Measurements from ENCODE around the gene SLC2A4. TPM values are rescaled to one million over a fixed set of nuclear protein-coding genes. Genes with fewer than 3 reads are reported as not detected.
A peak's percentile ranks its signal among the peaks of the same experiment; 100 is the strongest.

Gene SLC2A4
- total RNA-seq, 4 donors from 2014 or later: 144 to 197 (median 157) TPM

DNA sequence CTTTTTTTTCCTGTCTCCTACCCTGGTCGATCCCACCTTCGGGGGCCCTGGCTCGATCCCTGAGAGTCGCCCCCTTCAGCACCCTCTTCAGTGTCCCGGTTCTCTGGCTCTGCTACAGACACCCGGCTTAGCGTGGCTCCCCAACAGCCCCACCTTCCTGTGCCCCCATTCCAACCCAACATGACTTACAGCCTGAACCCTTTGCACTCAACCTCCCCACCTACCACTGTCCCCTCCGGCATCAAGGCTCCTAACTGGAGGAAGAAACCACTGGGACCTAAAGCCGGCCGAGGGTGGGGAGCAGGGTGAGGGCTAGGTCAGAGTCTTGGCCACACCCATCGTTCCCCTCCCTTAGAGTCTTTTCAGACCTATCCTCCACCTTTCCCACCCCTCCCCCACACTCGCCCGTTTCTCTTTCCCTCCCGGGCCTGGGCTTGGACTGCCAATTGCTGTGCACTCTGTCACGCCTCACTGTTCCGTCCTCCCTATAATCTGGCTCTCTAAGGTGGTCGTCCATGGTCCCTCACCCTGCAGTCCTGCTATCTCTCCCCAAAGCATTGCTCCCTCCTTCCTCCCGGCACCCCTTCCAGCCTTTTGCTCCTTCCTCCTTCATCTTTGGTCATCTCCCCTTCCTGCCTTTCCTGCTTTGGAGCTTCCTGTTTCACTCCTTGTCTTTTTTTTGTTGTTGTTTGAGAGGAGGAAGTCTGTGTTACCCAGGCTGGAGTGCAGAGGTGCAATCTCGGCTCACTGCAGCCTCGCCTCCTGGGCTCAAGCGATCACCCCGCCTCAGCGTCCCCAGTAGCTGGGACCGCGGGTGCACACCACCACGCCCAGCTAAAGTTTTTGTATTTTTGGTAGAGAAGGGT, 18.4 kb upstream of the SLC2A4 start:
- peaks cover 17 to 67% (median 38%) of the 10 kb centered on the region in 4 donors for H3K27me3 ChIP-seq
- 13% methylated on average over 26 of the region's 26 CpGs for WGBS
- no peaks in the 10 kb centered on the region for H3K9me3 ChIP-seq
- peaks cover 14 to 17% (median 15%) of the 10 kb centered on the region in 4 donors for H3K36me3 ChIP-seq
- no peak for TF ChIP-seq EP300 (IDR thresholded peaks at IDR 0.05)
- TF ChIP-seq POLR2AphosphoS5 (IDR thresholded peaks at IDR 0.05): no peak
- TF ChIP-seq, protein P1, sequence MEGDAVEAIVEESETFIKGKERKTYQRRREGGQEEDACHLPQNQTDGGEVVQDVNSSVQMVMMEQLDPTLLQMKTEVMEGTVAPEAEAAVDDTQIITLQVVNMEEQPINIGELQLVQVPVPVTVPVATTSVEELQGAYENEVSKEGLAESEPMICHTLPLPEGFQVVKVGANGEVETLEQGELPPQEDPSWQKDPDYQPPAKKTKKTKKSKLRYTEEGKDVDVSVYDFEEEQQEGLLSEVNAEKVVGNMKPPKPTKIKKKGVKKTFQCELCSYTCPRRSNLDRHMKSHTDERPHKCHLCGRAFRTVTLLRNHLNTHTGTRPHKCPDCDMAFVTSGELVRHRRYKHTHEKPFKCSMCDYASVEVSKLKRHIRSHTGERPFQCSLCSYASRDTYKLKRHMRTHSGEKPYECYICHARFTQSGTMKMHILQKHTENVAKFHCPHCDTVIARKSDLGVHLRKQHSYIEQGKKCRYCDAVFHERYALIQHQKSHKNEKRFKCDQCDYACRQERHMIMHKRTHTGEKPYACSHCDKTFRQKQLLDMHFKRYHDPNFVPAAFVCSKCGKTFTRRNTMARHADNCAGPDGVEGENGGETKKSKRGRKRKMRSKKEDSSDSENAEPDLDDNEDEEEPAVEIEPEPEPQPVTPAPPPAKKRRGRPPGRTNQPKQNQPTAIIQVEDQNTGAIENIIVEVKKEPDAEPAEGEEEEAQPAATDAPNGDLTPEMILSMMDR (IDR thresholded peaks at IDR 0.05): no peak
- TF ChIP-seq POLR2A (IDR thresholded peaks at IDR 0.05; ENCODE audit: low read depth): no peak
- no peak for DNase-seq (ENCODE audit: extremely low spot score)
- peak overlapping the region; percentile 29 to 64 (median 36) for H3K4me3 ChIP-seq
- H3K27ac ChIP-seq (replicated peaks in 1 of 4): peak overlapping the region in 1 of 4 donors; percentile 24
- intact Hi-C loops (cut with DNase I): no loop called here
- H3K4me1 ChIP-seq: peaks cover 25 to 40% (median 30%) of the 10 kb centered on the region in 4 donors

GRCh38 chr17:7263801-7264078, 17.8 kb upstream of the SLC2A4 start:
- Histone ChIP-seq H3K4me3 (peak overlapping the region in 2 of 4 donors; percentile 29 to 64), H3K4me1 (peaks cover 25 to 40% (median 30%) of the 10 kb centered on the region in 4 donors), H3K27ac (replicated peaks in 1 of 4) (no peak overlapping the region), H3K9me3 (no peaks in the 10 kb centered on the region), H3K36me3 (peaks cover 8 to 11% (median 9%) of the 10 kb centered on the region in 4 donors), H3K27me3 (peaks cover 17 to 67% (median 38%) of the 10 kb centered on the region in 4 donors)
- intact Hi-C loops (cut with DNase I): no loop called here
- DNase-seq (ENCODE audit: extremely low spot score): no peak
- WGBS: 31% methylated on average over 4 of the region's 4 CpGs
- TF ChIP-seq, protein P1 (IDR thresholded peaks at IDR 0.05): no peak
- no peak for TF ChIP-seq POLR2A (IDR thresholded peaks at IDR 0.05; ENCODE audit: low read depth)
- no peak for TF ChIP-seq POLR2AphosphoS5 (IDR thresholded peaks at IDR 0.05)
- TF ChIP-seq EP300 (IDR thresholded peaks at IDR 0.05): no peak

DNA sequence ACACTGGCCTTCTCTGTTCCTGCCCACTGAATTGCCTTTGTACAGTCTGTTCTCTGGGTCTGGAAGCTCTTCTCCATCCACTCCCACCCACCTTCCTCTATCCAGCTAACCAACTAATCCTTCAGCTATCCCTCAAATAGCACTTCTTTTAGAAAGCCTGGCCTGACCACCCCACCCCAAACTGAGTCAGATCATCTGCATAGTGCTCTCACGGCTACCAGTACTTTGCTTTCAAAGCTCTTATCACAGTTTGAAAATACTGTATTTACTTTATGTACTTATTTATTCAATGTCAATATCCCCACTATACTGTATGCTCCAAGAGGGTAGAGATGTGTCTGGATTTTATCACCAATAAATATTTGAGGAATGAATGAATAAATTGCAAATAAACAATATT, 14.7 kb upstream of the SLC2A4 start:
- DNase-seq (ENCODE audit: extremely low spot score): no peak
- Histone ChIP-seq H3K36me3 (no peaks in the 10 kb centered on the region), H3K27ac (replicated peaks in 1 of 4) (no peak overlapping the region), H3K4me1 (peaks cover 14 to 22% (median 16%) of the 10 kb centered on the region in 4 donors), H3K27me3 (peaks cover 11 to 61% (median 28%) of the 10 kb centered on the region in 4 donors), H3K4me3 (no peak overlapping the region), H3K9me3 (no peaks in the 10 kb centered on the region)
- intact Hi-C loops (cut with DNase I): no loop called here
- WGBS: 80% methylated on average over 1 of the region's 1 CpG
- no peak for TF ChIP-seq POLR2A (IDR thresholded peaks at IDR 0.05; ENCODE audit: low read depth)
- TF ChIP-seq, protein P1 (IDR thresholded peaks at IDR 0.05): no peak
- no peak for TF ChIP-seq EP300 (IDR thresholded peaks at IDR 0.05)
- no peak for TF ChIP-seq POLR2AphosphoS5 (IDR thresholded peaks at IDR 0.05)

- peaks cover 35 to 44% (median 39%) of the 10 kb centered on the region in 4 donors for H3K4me1 ChIP-seq
- peaks cover 7 to 10% (median 8%) of the 10 kb centered on the region in 4 donors for H3K36me3 ChIP-seq
- TF ChIP-seq POLR2AphosphoS5 (IDR thresholded peaks at IDR 0.05) (no peak), POLR2A (IDR thresholded peaks at IDR 0.05; ENCODE audit: low read depth) (no peak), EP300 (IDR thresholded peaks at IDR 0.05) (no peak)
- TF ChIP-seq, protein P1 (IDR thresholded peaks at IDR 0.05): no peak
- no peak overlapping the region for H3K27ac ChIP-seq (replicated peaks in 1 of 4)
- H3K4me3 ChIP-seq: no peak overlapping the region
- intact Hi-C loops (cut with DNase I): no loop called here
- H3K9me3 ChIP-seq: no peaks in the 10 kb centered on the region
- DNase-seq (ENCODE audit: extremely low spot score): no peak
- peaks cover 0 to 7% (median 0%) of the 10 kb centered on the region in 4 donors for H3K27me3 ChIP-seq
- 84% methylated on average over 8 of the region's 8 CpGs for WGBS
Measured at GRCh38 chr17:7279448-7279847, 2.1 kb upstream of the SLC2A4 start.

Measured in esophagus muscularis mucosa (tissue), 4 donors.